Activated CD4-positive, alpha-beta T cell treated with anti-CD3 and anti-CD28 coated beads, Interleukin-2, amount 10 ng/mL, durations not matched to agents 24 days and 14 days (primary cell): Measurements from ENCODE around the gene GPR160. TPM values are rescaled to one million over a fixed set of nuclear protein-coding genes. Genes with fewer than 3 reads are reported as not detected.
"Not testable (repeated sequence)": the region's sequence is repeated elsewhere in the genome, so short reads cannot be mapped to it uniquely, and the experiment has no call there.

ENCODE experiments used
- DNase-seq: peaks from one replicate; pipeline ENCODE4 v3.0.0; 2022
- H3K27ac Mint-ChIP-seq: one replicate; pipeline ENCODE4 v1.8.0; 2022; ENCODE audit warnings: mild to moderate bottlenecking, mixed read lengths
- H3K27me3 Mint-ChIP-seq: one replicate; pipeline ENCODE4 v1.8.0; 2022; ENCODE audit warnings: mixed read lengths
- H3K36me3 Mint-ChIP-seq: one replicate; pipeline ENCODE4 v1.8.0; 2022; ENCODE audit warnings: low read depth, mild to moderate bottlenecking, mixed read lengths
- H3K4me1 Mint-ChIP-seq: one replicate; pipeline ENCODE4 v1.8.0; 2021; ENCODE audit warnings: mixed read lengths
- H3K4me3 Mint-ChIP-seq: one replicate; pipeline ENCODE4 v1.8.0; 2022; ENCODE audit warnings: mild to moderate bottlenecking, moderate library complexity, mixed read lengths
- H3K9me3 Mint-ChIP-seq: one replicate; pipeline ENCODE4 v1.8.0; 2021; ENCODE audit warnings: mixed read lengths
- intact Hi-C: fragments of 100-400 bp; cut with micrococcal nuclease; formaldehyde crosslinking; loops from one replicate; pipeline ENCODE4 v1.15.1; 2023
- total RNA-seq: library from RNA; stranded (reverse); gene quantifications from 2 replicates; pipeline ENCODE4 v1.2.3, GENCODE V29; 2022

GPR160 gene
- total RNA-seq, 1 donor from 2014 or later, result 3.4 TPM

- Mint-ChIP-seq H3K27me3 (peaks cover 10% of the 10 kb centered on the region), H3K36me3 (no peaks in the 10 kb centered on the region), H3K4me3 (no peak overlapping the region), H3K4me1 (peaks cover 2% of the 10 kb centered on the region), H3K9me3 (no peaks in the 10 kb centered on the region), H3K27ac (no peak overlapping the region)
- DNase-seq, result no peak
- intact Hi-C loops, result no loop called here
Measured at GRCh38 chr3:170012683-170013400, 25.0 kb upstream of the GPR160 start.

GRCh38 chr3:170016057-170016456 lies 21.7 kb upstream of the GPR160 start:
- no peak overlapping the region for H3K27ac Mint-ChIP-seq

GRCh38 chr3:170019306-170019705 lies 18.5 kb upstream of the GPR160 start:
- peaks cover 17% of the 10 kb centered on the region for H3K27me3 Mint-ChIP-seq
- H3K4me1 Mint-ChIP-seq, intact Hi-C loops, H3K4me3 Mint-ChIP-seq, H3K9me3 Mint-ChIP-seq, H3K27ac Mint-ChIP-seq, DNase-seq, H3K36me3 Mint-ChIP-seq: not testable (repeated sequence)

More at GRCh38 chr3:170016057-170016456, 21.7 kb upstream of the GPR160 start:
- peaks cover 4% of the 10 kb centered on the region for H3K4me1 Mint-ChIP-seq
- no peak for DNase-seq
- H3K27me3 Mint-ChIP-seq, result peaks cover 12% of the 10 kb centered on the region
- H3K9me3 Mint-ChIP-seq, result no peaks in the 10 kb centered on the region
- no peak overlapping the region for H3K4me3 Mint-ChIP-seq
- H3K36me3 Mint-ChIP-seq, result no peaks in the 10 kb centered on the region
- intact Hi-C loops, result no loop called here

GRCh38 chr3:170021083-170021482 lies 16.7 kb upstream of the GPR160 start:
- intact Hi-C loops, result no loop called here
- Mint-ChIP-seq H3K27me3 (peaks cover 20% of the 10 kb centered on the region), H3K4me1 (peaks cover 7% of the 10 kb centered on the region), H3K4me3 (no peak overlapping the region), H3K36me3 (peaks cover 2% of the 10 kb centered on the region), H3K27ac (no peak overlapping the region), H3K9me3 (peaks cover 5% of the 10 kb centered on the region)
- DNase-seq, result no peak

GRCh38 chr3:170022336-170022735 lies 15.5 kb upstream of the GPR160 start:
- H3K4me3 Mint-ChIP-seq, result no peak overlapping the region
- DNase-seq, result no peak
- peaks cover 2% of the 10 kb centered on the region for H3K36me3 Mint-ChIP-seq
- peaks cover 10% of the 10 kb centered on the region for H3K27me3 Mint-ChIP-seq
- peaks cover 11% of the 10 kb centered on the region for H3K4me1 Mint-ChIP-seq
- no peak overlapping the region for H3K27ac Mint-ChIP-seq
- H3K9me3 Mint-ChIP-seq, result peaks cover 9% of the 10 kb centered on the region
- intact Hi-C loops, result no loop called here

DNA sequence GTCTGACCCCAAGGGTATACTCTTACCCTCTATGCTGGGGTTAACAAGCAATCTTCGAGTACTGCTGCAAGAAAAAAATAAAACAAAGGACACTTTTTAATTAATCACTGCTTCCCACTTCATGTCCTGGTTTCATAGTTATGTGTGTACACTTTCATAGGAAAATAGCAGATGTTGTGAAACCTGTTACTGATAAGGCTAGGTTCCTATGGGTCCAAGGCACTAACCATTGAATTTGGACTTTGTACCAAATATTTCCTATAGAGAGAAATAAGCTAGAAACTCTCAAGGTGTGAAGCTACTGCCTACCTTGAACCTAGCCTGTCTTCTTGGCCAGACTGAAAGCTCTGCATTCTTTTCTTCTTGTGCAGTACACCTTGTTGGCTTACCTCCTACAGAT lies 14.6 kb upstream of the GPR160 start:
- Mint-ChIP-seq H3K27ac (no peak overlapping the region), H3K4me3 (no peak overlapping the region), H3K4me1 (peaks cover 16% of the 10 kb centered on the region), H3K36me3 (peaks cover 4% of the 10 kb centered on the region), H3K9me3 (peaks cover 13% of the 10 kb centered on the region), H3K27me3 (peaks cover 9% of the 10 kb centered on the region)
- intact Hi-C loops, result no loop called here
- DNase-seq, result no peak

DNA sequence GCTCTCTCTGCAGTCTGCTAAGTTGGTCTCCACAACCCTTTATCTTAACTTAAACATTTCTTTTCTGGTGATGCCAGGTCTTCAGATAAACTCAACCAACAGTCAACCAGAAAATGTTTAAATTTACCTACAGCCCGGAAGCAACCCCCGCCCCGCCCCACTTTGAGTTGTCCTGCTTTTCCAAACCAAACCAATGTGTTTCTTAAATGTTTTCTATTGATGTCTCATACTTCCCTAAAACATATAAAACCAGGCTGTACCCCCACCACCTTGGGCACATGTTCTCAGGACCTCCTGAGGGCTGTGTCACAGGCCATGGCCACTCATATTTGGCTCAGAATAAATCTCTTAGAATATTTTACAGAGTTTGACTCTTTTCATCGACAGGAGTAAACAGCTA lies 13.2 kb upstream of the GPR160 start:
- Mint-ChIP-seq H3K9me3 (peaks cover 16% of the 10 kb centered on the region), H3K4me3 (no peak overlapping the region), H3K36me3 (peaks cover 6% of the 10 kb centered on the region), H3K4me1 (peaks cover 16% of the 10 kb centered on the region), H3K27ac (no peak overlapping the region), H3K27me3 (peaks cover 8% of the 10 kb centered on the region)
- no peak for DNase-seq
- intact Hi-C loops, result no loop called here

- H3K4me1 Mint-ChIP-seq, result peaks cover 16% of the 10 kb centered on the region
- H3K36me3 Mint-ChIP-seq, result peaks cover 6% of the 10 kb centered on the region
- H3K9me3 Mint-ChIP-seq, result peaks cover 16% of the 10 kb centered on the region
- peaks cover 8% of the 10 kb centered on the region for H3K27me3 Mint-ChIP-seq
- H3K4me3 Mint-ChIP-seq, result no peak overlapping the region
- peak; percentile 77 for DNase-seq
- intact Hi-C loops, result no loop called here
- H3K27ac Mint-ChIP-seq, result peak overlapping the region; percentile 39
Measured at GRCh38 chr3:170027233-170028102, 10.3 kb upstream of the GPR160 start.

- H3K4me3 Mint-ChIP-seq, result peak overlapping the region; percentile 62
- peaks cover 2% of the 10 kb centered on the region for H3K36me3 Mint-ChIP-seq
- H3K9me3 Mint-ChIP-seq, result peaks cover 3% of the 10 kb centered on the region
- peaks cover 19% of the 10 kb centered on the region for H3K4me1 Mint-ChIP-seq
- H3K27ac Mint-ChIP-seq, result peak overlapping the region; percentile 57
- no peaks in the 10 kb centered on the region for H3K27me3 Mint-ChIP-seq
- intact Hi-C loops, result loop anchor here (2.0 kb wide), 1 partner anchor 67 kb away; the partner anchor contains the start of gene SEC62
- DNase-seq, result peak; percentile 87
Measured at GRCh38 chr3:170033489-170033888, 4.3 kb upstream of the GPR160 start.

GRCh38 chr3:170038434-170039110 lies 777 bp downstream of the GPR160 start:
- DNase-seq, result peak; percentile 76
- peaks cover 1% of the 10 kb centered on the region for H3K36me3 Mint-ChIP-seq
- peak overlapping the region; percentile 87 for H3K4me3 Mint-ChIP-seq
- H3K4me1 Mint-ChIP-seq, result peaks cover 8% of the 10 kb centered on the region
- intact Hi-C loops, result loop anchor here (5.0 kb wide), 4 partner anchors 39 to 276 kb away; partner anchors contain the start of gene PHC3
- H3K27me3 Mint-ChIP-seq, result peaks cover 6% of the 10 kb centered on the region
- no peaks in the 10 kb centered on the region for H3K9me3 Mint-ChIP-seq
- no peak overlapping the region for H3K27ac Mint-ChIP-seq

DNA sequence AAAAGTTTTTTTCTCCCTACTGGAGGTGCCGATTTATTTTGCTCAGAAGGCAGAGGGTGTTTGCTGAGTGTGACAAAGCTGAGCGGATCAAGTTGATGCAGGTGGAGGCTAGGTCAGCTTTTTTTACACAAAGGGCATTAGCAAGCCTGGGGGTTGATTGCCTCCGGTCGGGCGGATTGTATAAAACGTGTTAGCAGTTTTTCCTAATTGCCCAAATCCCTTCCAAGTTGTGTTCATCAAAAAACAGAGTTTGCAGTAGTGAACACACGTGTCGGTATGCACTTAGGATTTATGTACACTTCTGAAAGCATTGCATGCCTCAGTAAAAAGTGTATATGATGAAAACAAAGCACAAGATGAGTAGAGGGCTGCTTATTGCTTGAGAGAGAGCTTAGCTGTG lies 2.6 kb downstream of the GPR160 start:
- peaks cover 6% of the 10 kb centered on the region for H3K27me3 Mint-ChIP-seq
- DNase-seq, result no peak
- intact Hi-C loops, result no loop called here
- H3K36me3 Mint-ChIP-seq, result peaks cover 1% of the 10 kb centered on the region
- H3K27ac Mint-ChIP-seq, result no peak overlapping the region
- H3K9me3 Mint-ChIP-seq, result no peaks in the 10 kb centered on the region
- H3K4me3 Mint-ChIP-seq, result no peak overlapping the region
- peaks cover 12% of the 10 kb centered on the region for H3K4me1 Mint-ChIP-seq

- H3K27ac Mint-ChIP-seq, result no peak overlapping the region
- no peak overlapping the region for H3K4me3 Mint-ChIP-seq
- H3K27me3 Mint-ChIP-seq, result peaks cover 6% of the 10 kb centered on the region
- peaks cover 16% of the 10 kb centered on the region for H3K4me1 Mint-ChIP-seq
- H3K9me3 Mint-ChIP-seq, result no peaks in the 10 kb centered on the region
- intact Hi-C loops, result no loop called here
- peaks cover 1% of the 10 kb centered on the region for H3K36me3 Mint-ChIP-seq
- DNase-seq, result no peak
Measured at GRCh38 chr3:170043506-170043905, 5.7 kb downstream of the GPR160 start.

- Mint-ChIP-seq H3K27me3 (peaks cover 4% of the 10 kb centered on the region), H3K4me3 (no peak overlapping the region), H3K4me1 (peaks cover 16% of the 10 kb centered on the region), H3K27ac (no peak overlapping the region), H3K36me3 (peaks cover 1% of the 10 kb centered on the region), H3K9me3 (no peaks in the 10 kb centered on the region)
- DNase-seq, result no peak
- intact Hi-C loops, result no loop called here
Measured at GRCh38 chr3:170044271-170044670, 6.5 kb downstream of the GPR160 start.
